H1 (cell line): ENCODE results near the gene DIP2B. TPM values are rescaled to one million over a fixed set of nuclear protein-coding genes. Genes with fewer than 3 reads are reported as not detected.

ENCODE experiments used
- CTCF ChIA-PET: fragments of 300-600 bp; sonication (Branson Sonifier 250); formaldehyde crosslinking; loops from one replicate; lab custom pipeline; 2021; ENCODE audit not compliant: partially characterized antibody; lab: Charles Lee
- POLR2A ChIA-PET: fragments of 300-600 bp; sonication (Branson Sonifier 250); formaldehyde crosslinking; loops from one replicate; lab custom pipeline; 2021; ENCODE audit warnings: inconsistent platforms; ENCODE audit not compliant: partially characterized antibody; lab: Charles Lee
- DNase-seq, 2 experiments: peaks; one replicate each; pipeline versions ENCODE4 v3.0.0 to v3.0.0-alpha.2; 2010 to 2022; ENCODE audit warnings: low spot score in 2 of 2, low read depth in 1 of 2, mixed read lengths in 1 of 2
- FAIRE-seq: peaks from 2 replicates; lab custom pipeline; 2011; peaks lifted over from hg19 to GRCh38; lab: Jason Lieb, UNC
- H2AFZ ChIP-seq: 2 replicates; pipeline ENCODE4 v1.8.1; 2012; ENCODE audit warnings: low read length, inconsistent platforms
- H2AK5ac ChIP-seq: 2 replicates; pipeline ENCODE4 v1.6.1; 2013; ENCODE audit warnings: low read depth, low read length
- H2BK120ac ChIP-seq: replicated peaks from 2 replicates; pipeline ENCODE3; 2013; ENCODE audit warnings: low read depth, low read length, inconsistent platforms
- H2BK12ac ChIP-seq: 2 replicates; pipeline ENCODE4 v1.6.1; 2013; ENCODE audit warnings: low read depth, low read length
- H2BK15ac ChIP-seq: 2 replicates; pipeline ENCODE4 v1.6.1; 2013; ENCODE audit warnings: low read length
- H2BK20ac ChIP-seq: 2 replicates; pipeline ENCODE4 v1.6.1; 2013; ENCODE audit warnings: low read length
- H2BK5ac ChIP-seq: 2 replicates; pipeline ENCODE4 v1.6.1; 2013; ENCODE audit warnings: low read depth, low read length
- H3K14ac ChIP-seq: 2 replicates; pipeline ENCODE4 v1.6.1; 2013; ENCODE audit warnings: inconsistent platforms; ENCODE audit not compliant: insufficient read length
- H3K18ac ChIP-seq: 2 replicates; pipeline ENCODE4 v1.6.1; 2013; ENCODE audit warnings: low read length; ENCODE audit errors: extremely low read depth
- H3K23ac ChIP-seq: 2 replicates; pipeline ENCODE4 v1.6.1; 2013; ENCODE audit warnings: inconsistent platforms; ENCODE audit not compliant: insufficient read length
- H3K23me2 ChIP-seq: 2 replicates; pipeline ENCODE4 v1.6.1; 2013; ENCODE audit warnings: low read depth, low read length
- H3K27ac ChIP-seq: 2 replicates; pipeline ENCODE4 v1.6.1; 2011; ENCODE audit warnings: low read depth, low read length, inconsistent platforms
- H3K27me3 ChIP-seq, 4 experiments: replicated peaks in 1 of 4; 1 replicate in 1 of 4; 2 replicates in 3 of 4; pipeline versions ENCODE4 v1.6.1 to v1.8.1; 2011 to 2013; ENCODE audit warnings: low read length in 3 of 4, mild to moderate bottlenecking in 3 of 4, inconsistent platforms in 2 of 4, mixed read lengths in 2 of 4, moderate library complexity in 1 of 4; ENCODE audit not compliant: control insufficient read depth in 3 of 4, insufficient read depth in 3 of 4; ENCODE audit errors: extremely low read depth in 1 of 4
- H3K36me3 ChIP-seq, 4 experiments: 2 replicates each; pipeline versions ENCODE4 v1.6.1 to v1.8.1; 2011 to 2013; ENCODE audit warnings: mild to moderate bottlenecking in 4 of 4, low read length in 3 of 4, moderate library complexity in 2 of 4, control low read depth in 1 of 4, inconsistent platforms in 1 of 4; ENCODE audit not compliant: insufficient read depth in 4 of 4, control insufficient read depth in 2 of 4
- H3K4ac ChIP-seq: replicated peaks from 2 replicates; pipeline ENCODE3; 2013; ENCODE audit warnings: low read length, low read depth, mixed read lengths, inconsistent platforms; ENCODE audit not compliant: insufficient read length
- H3K4me1 ChIP-seq, 4 experiments: replicated peaks in 1 of 4; 1 replicate in 1 of 4; 2 replicates in 3 of 4; pipeline versions ENCODE4 v1.6.1 to v1.8.1; 2011 to 2013; ENCODE audit warnings: low read length in 3 of 4, inconsistent platforms in 2 of 4, mixed read lengths in 1 of 4; ENCODE audit not compliant: insufficient read depth in 4 of 4, control insufficient read depth in 3 of 4
- H3K4me2 ChIP-seq, 2 experiments: 2 replicates each; pipeline versions ENCODE4 v1.6.1 to v1.8.1; 2011 to 2013; ENCODE audit warnings: low read depth in 2 of 2, low read length in 2 of 2, control low read depth in 1 of 2, inconsistent platforms in 1 of 2, mild to moderate bottlenecking in 1 of 2; ENCODE audit not compliant: insufficient read depth in 1 of 2
- H3K4me3 ChIP-seq, 4 experiments: fragments of 200-600, 300-600 bp in 1 of 4; sonication (generic), shearing (Covaris generic), sonication (Bioruptor Twin) in 1 of 4; 2 replicates each; pipeline versions ENCODE4 v1.5.1 to v1.8.1; 2011 to 2016; ENCODE audit warnings: low read length in 4 of 4, low read depth in 3 of 4, control low read depth in 2 of 4, inconsistent platforms in 2 of 4, mild to moderate bottlenecking in 2 of 4, mixed read lengths in 1 of 4, moderate library complexity in 1 of 4; ENCODE audit not compliant: insufficient read depth in 2 of 4; ENCODE audit errors: extremely low read depth in 1 of 4
- H3K56ac ChIP-seq: replicated peaks from 2 replicates; pipeline ENCODE3; 2013; ENCODE audit warnings: low read depth, mild to moderate bottlenecking, mixed read lengths, low read length, inconsistent platforms; ENCODE audit not compliant: insufficient read length
- H3K79me1 ChIP-seq: 2 replicates; pipeline ENCODE4 v1.6.1; 2013; ENCODE audit warnings: low read depth, low read length, control low read depth
- H3K79me2 ChIP-seq, 2 experiments: 2 replicates each; pipeline versions ENCODE4 v1.6.1 to v1.8.1; 2012 to 2013; ENCODE audit warnings: low read length in 2 of 2, mild to moderate bottlenecking in 2 of 2, inconsistent platforms in 1 of 2; ENCODE audit not compliant: insufficient read depth in 2 of 2, control insufficient read depth in 1 of 2
- H3K9ac ChIP-seq, 4 experiments: replicated peaks in 1 of 4; 1 replicate in 1 of 4; 2 replicates in 3 of 4; pipeline versions ENCODE4 v1.6.1 to v1.8.1; 2011 to 2013; ENCODE audit warnings: low read depth in 3 of 4, low read length in 3 of 4, control low read depth in 2 of 4, mild to moderate bottlenecking in 2 of 4, moderate library complexity in 2 of 4, inconsistent platforms in 1 of 4; ENCODE audit errors: extremely low read depth in 1 of 4
- H3K9me3 ChIP-seq, 2 experiments: 2 replicates each; pipeline versions ENCODE4 v1.6.1 to v1.8.1; 2012 to 2013; ENCODE audit warnings: mild to moderate bottlenecking in 2 of 2, moderate library complexity in 2 of 2, control low read depth in 1 of 2, inconsistent platforms in 1 of 2, low read depth in 1 of 2, low read length in 1 of 2, mixed read lengths in 1 of 2; ENCODE audit not compliant: insufficient read depth in 2 of 2
- H4K20me1 ChIP-seq, 2 experiments: replicated peaks in 1 of 2; 2 replicates each; pipeline versions ENCODE3 to v1.8.1; 2011 to 2013; ENCODE audit warnings: inconsistent platforms in 2 of 2, low read length in 2 of 2, mild to moderate bottlenecking in 1 of 2; ENCODE audit not compliant: insufficient read depth in 2 of 2, control insufficient read depth in 1 of 2
- H4K5ac ChIP-seq: 2 replicates; pipeline ENCODE4 v1.6.1; 2013; ENCODE audit warnings: low read length, low read depth, mixed read lengths, inconsistent platforms; ENCODE audit not compliant: insufficient read length
- H4K8ac ChIP-seq: 2 replicates; pipeline ENCODE4 v1.8.0; 2013; ENCODE audit warnings: mild to moderate bottlenecking, moderate library complexity, low read length, inconsistent platforms; ENCODE audit not compliant: insufficient read depth; ENCODE audit errors: extremely low read depth
- H4K91ac ChIP-seq: replicated peaks from 2 replicates; pipeline ENCODE3; 2013; ENCODE audit warnings: low read length, mixed read lengths, inconsistent platforms; ENCODE audit not compliant: insufficient read length
- BACH1 ChIP-seq: IDR thresholded peaks from 2 replicates; pipeline ENCODE4 v1.6.1; 2012; ENCODE audit warnings: low read length, improper control_type of control experiment
- BCL11A ChIP-seq, 2 experiments: IDR thresholded peaks; one replicate each; pipeline ENCODE4 v1.6.1; 2011; ENCODE audit warnings: low read depth in 2 of 2, low read length in 2 of 2, mild to moderate bottlenecking in 2 of 2
- CBX8 ChIP-seq: fragments of 300-800, 300-1000 bp; sonication (generic); IDR thresholded peaks from 2 replicates; pipeline ENCODE4 v1.7.1; 2016; ENCODE audit warnings: low read depth, low read length, borderline replicate concordance
- CEBPB ChIP-seq: IDR thresholded peaks from 2 replicates; pipeline ENCODE4 v1.6.1; 2012; ENCODE audit warnings: low read depth, low read length
- HDAC2 ChIP-seq, 2 experiments: fragments of 300-600 bp in 1 of 2; sonication (generic) in 1 of 2; IDR thresholded peaks; 2 replicates each; pipeline ENCODE4 v1.6.1; 2011 to 2012; ENCODE audit warnings: low read depth in 2 of 2, low read length in 2 of 2, mild to moderate bottlenecking in 2 of 2, moderate library complexity in 2 of 2, borderline replicate concordance in 1 of 2, inconsistent platforms in 1 of 2
- JUND ChIP-seq: IDR thresholded peaks from 2 replicates; pipeline ENCODE4 v1.6.1; 2011; ENCODE audit warnings: mild to moderate bottlenecking, improper control_type of control experiment, low read length
- KDM5A ChIP-seq: fragments of 200-600 bp; IDR thresholded peaks from 2 replicates; pipeline ENCODE4 v1.7.1; 2012; ENCODE audit warnings: mild to moderate bottlenecking, low read length, inconsistent platforms, mixed read lengths
- RAD21 ChIP-seq, 2 experiments: IDR thresholded peaks in 1 of 2; conservative IDR thresholded peaks in 1 of 2; 2 replicates each; pipeline ENCODE4 v1.6.1; 2011; ENCODE audit warnings: low read depth in 2 of 2, low read length in 2 of 2, improper control_type of control experiment in 1 of 2, inconsistent platforms in 1 of 2, mild to moderate bottlenecking in 1 of 2, moderate library complexity in 1 of 2
- RFX5 ChIP-seq: IDR thresholded peaks from 2 replicates; pipeline ENCODE4 v1.6.1; 2011; ENCODE audit warnings: low read depth, low read length, improper control_type of control experiment, borderline replicate concordance
- RXRA ChIP-seq: IDR thresholded peaks from 2 replicates; pipeline ENCODE4 v1.6.1; 2011; ENCODE audit warnings: low read depth, mild to moderate bottlenecking, low read length, moderate library complexity; ENCODE audit not compliant: insufficient read depth
- TAF7 ChIP-seq: optimal IDR thresholded peaks from 2 replicates; pipeline ENCODE3; 2011; ENCODE audit warnings: low read depth, mild to moderate bottlenecking, inconsistent platforms, low read length, moderate library complexity, borderline replicate concordance
- TCF12 ChIP-seq: IDR thresholded peaks from 2 replicates; pipeline ENCODE4 v1.6.1; 2011; ENCODE audit warnings: low read depth, mild to moderate bottlenecking, low read length
- TEAD4 ChIP-seq: IDR thresholded peaks from 2 replicates; pipeline ENCODE4 v1.6.1; 2012; ENCODE audit warnings: low read depth, low read length, inconsistent platforms, mixed read lengths
- polyA plus RNA-seq, 7 experiments: library from polyadenylated mRNA; depleted of rRNA in 3 of 7; stranded (reverse) in 5 of 7; unstranded in 2 of 7; fragments of >200 nt in 5 of 7; fragments of 200-250 nt in 2 of 7; gene quantifications; 1 replicate in 5 of 7; 2 replicates in 1 of 7; 4 replicates in 1 of 7; pipeline versions ENCODE4 v1.2.1 to v1.2.3, GENCODE V29; 2011 to 2013; ENCODE audit warnings: missing spikeins in 2 of 7, mixed read lengths in 2 of 7
- total RNA-seq: library from RNA; stranded (reverse); fragmentation: NEBNext Ultra II Directional; extraction: Animal tissue kit (Norgen Biotek cat#: 25700); gene quantifications from 2 replicates; pipeline ENCODE4 v1.2.1, GENCODE V29; 2021
- TF ChIP-seq, protein P1 (sequence below): IDR thresholded peaks from 2 replicates; pipeline ENCODE4 v1.6.1; 2011; ENCODE audit warnings: low read length, improper control_type of control experiment

DIP2B gene
- total and polyA plus RNA-seq, 2 of the 8 experiments (the other 6 are each of a cell fraction or from before 2014, with no cell fraction given): 11.1 to 29.6 TPM

DNA sequence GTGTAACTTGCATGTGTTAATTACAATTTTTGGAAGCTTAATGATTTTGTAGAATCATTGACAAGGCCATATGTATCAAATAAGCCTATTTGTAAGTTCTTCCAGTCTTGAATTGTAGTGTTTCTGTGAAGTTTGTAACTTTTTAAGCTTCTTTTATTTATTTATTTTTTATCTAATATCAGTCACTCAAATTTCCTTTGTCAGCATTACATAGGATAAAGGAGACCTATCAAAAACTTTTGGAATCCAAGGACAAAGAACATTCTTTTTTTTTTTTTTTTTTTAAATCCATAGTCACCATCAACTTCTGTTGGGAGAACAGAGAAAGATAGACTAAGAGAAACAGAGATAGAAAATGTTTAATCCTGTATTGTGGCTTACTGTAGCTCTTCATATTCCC is 36.4 kb downstream of the DIP2B start:
- FAIRE-seq: no peak
- H4K20me1 ChIP-seq: peaks cover 0 to 2% of the 10 kb centered on the region in 2 experiments
- H3K27ac ChIP-seq: no peak overlapping the region
- no peak overlapping the region for H3K4me3 ChIP-seq
- no peak overlapping the region for H3K18ac ChIP-seq
- H4K91ac ChIP-seq: no peak overlapping the region
- no peak overlapping the region for H2AK5ac ChIP-seq
- TF ChIP-seq RXRA: no peak
- no peak for TF ChIP-seq BCL11A (IDR thresholded peaks at IDR 0.05; ENCODE audit: low read depth in 2 of 2, low read length in 2 of 2)
- no peak for TF ChIP-seq HDAC2 (IDR thresholded peaks at IDR 0.05; ENCODE audit: borderline replicate concordance in 1 of 2, low read depth in 2 of 2, low read length in 2 of 2)
- no peak for TF ChIP-seq TCF12
- TF ChIP-seq CEBPB: no peak
- no peak for TF ChIP-seq JUND
- TF ChIP-seq, protein P1, sequence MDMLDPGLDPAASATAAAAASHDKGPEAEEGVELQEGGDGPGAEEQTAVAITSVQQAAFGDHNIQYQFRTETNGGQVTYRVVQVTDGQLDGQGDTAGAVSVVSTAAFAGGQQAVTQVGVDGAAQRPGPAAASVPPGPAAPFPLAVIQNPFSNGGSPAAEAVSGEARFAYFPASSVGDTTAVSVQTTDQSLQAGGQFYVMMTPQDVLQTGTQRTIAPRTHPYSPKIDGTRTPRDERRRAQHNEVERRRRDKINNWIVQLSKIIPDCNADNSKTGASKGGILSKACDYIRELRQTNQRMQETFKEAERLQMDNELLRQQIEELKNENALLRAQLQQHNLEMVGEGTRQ: no peak
- TF ChIP-seq RAD21 (IDR thresholded peaks at IDR 0.05 in 1 of 2, conservative IDR thresholded peaks at IDR 0.05 in 1 of 2; ENCODE audit: low read depth in 2 of 2, low read length in 2 of 2): no peak
- TF ChIP-seq BACH1: no peak
- TF ChIP-seq CBX8: no peak
- TF ChIP-seq RFX5: no peak
- TF ChIP-seq KDM5A: no peak
- no peak for TF ChIP-seq TAF7
- TF ChIP-seq TEAD4: no peak
- TF ChIP-seq, all 59 proteins: peak for 0
- Histone ChIP-seq H3K9ac (no peak overlapping the region), H3K4me1 (peaks cover 0 to 9% (median 5%) of the 10 kb centered on the region in 4 experiments; a peak in 4 of 7 replicates), H3K56ac (no peak overlapping the region), H3K23me2 (no peaks in the 10 kb centered on the region), H3K79me1 (peaks cover 2% of the 10 kb centered on the region; the same call in 1 of the 2 replicates), H3K9me3 (no peaks in the 10 kb centered on the region), H2BK12ac (no peak overlapping the region), H2BK20ac (no peak overlapping the region), H4K5ac (no peak overlapping the region), H3K79me2 (peaks cover 0 to 60% of the 10 kb centered on the region in 2 experiments; a peak in 3 of 4 replicates), H3K27me3 (no peaks in the 10 kb centered on the region), H3K36me3 (no peaks in the 10 kb centered on the region), H4K8ac (no peak overlapping the region), H3K14ac (no peak overlapping the region), H2BK120ac (no peak overlapping the region), H2AFZ (no peak overlapping the region), H2BK5ac (no peak overlapping the region), H3K4ac (no peak overlapping the region), H3K23ac (no peak overlapping the region), H3K4me2 (no peak overlapping the region), H2BK15ac (no peak overlapping the region)
- no peak for DNase-seq
- CTCF ChIA-PET: no interaction called here
- POLR2A ChIA-PET: no interaction called here
